ENCODE measurements around the gene KCNK4.

KCNK4 gene

GRCh38 chr11:64269540-64270220 lies 21.4 kb upstream of the KCNK4 start:
- peak; percentile 100 for DNase-seq

GRCh38 chr11:64275031-64275800 lies 15.9 kb upstream of the KCNK4 start:
- no peak for DNase-seq

GRCh38 chr11:64275841-64276240 lies 15.3 kb upstream of the KCNK4 start:
- DNase-seq = no peak

GRCh38 chr11:64276653-64277431 lies 14.3 kb upstream of the KCNK4 start:
- DNase-seq = no peak

GRCh38 chr11:64278576-64279190 lies 12.4 kb upstream of the KCNK4 start:
- no peak for DNase-seq

- no peak for DNase-seq
Observed at GRCh38 chr11:64281957-64282770, 8.9 kb upstream of the KCNK4 start.

- no peak for DNase-seq
Observed at GRCh38 chr11:64283092-64283491, 8.0 kb upstream of the KCNK4 start.

GRCh38 chr11:64284048-64284961 lies 6.8 kb upstream of the KCNK4 start, which contains the start of gene BAD:
TSS of gene BAD (minus strand) at chr11:64284665. CDS start at chr11:64284368, 297 bp downstream.
- DNase-seq = peak; percentile 89

GRCh38 chr11:64284962-64285884 lies 5.9 kb upstream of the KCNK4 start, which contains the start of gene GPR137:
TSS of gene GPR137 (plus strand) at chr11:64285848. CDS start at chr11:64286525, 677 bp downstream.
- DNase-seq = peak; percentile 65

- no peak for DNase-seq
Observed at GRCh38 chr11:64285885-64286800, 5.0 kb upstream of the KCNK4 start.

GRCh38 chr11:64286801-64287159 lies 4.3 kb upstream of the KCNK4 start:
- DNase-seq = no peak

- DNase-seq = no peak
Observed at GRCh38 chr11:64287676-64288352, 3.3 kb upstream of the KCNK4 start.

GRCh38 chr11:64288353-64288750 lies 2.8 kb upstream of the KCNK4 start:
- DNase-seq = no peak

GRCh38 chr11:64289002-64289564 lies 2.0 kb upstream of the KCNK4 start:
- DNase-seq = no peak

GRCh38 chr11:64290352-64291261 lies 495 bp upstream of the KCNK4 start:
- no peak for DNase-seq

- no peak for DNase-seq
Observed at GRCh38 chr11:64291752-64292459, 804 bp downstream of the KCNK4 start.
